H9 (cell line): ENCODE data around the gene RPS19BP1. TPM values are rescaled to one million over a fixed set of nuclear protein-coding genes. Genes with fewer than 3 reads are reported as not detected.

Experiments used
- DNase-seq: peaks from one replicate; pipeline ENCODE4 v3.0.0-alpha.2; 2017
- H2AFZ ChIP-seq: one replicate; pipeline ENCODE4 v1.6.1; 2013; ENCODE audit warnings: mild to moderate bottlenecking, low read length, control low read depth, moderate library complexity
- H2AK5ac ChIP-seq: 2 replicates; pipeline ENCODE4 v1.6.1; 2013; ENCODE audit warnings: low read length, control low read depth, mixed read lengths; ENCODE audit not compliant: insufficient read length
- H2BK120ac ChIP-seq: one replicate; pipeline ENCODE4 v1.6.1; 2013; ENCODE audit warnings: low read depth, mild to moderate bottlenecking, low read length, control low read depth, inconsistent platforms; ENCODE audit not compliant: poor library complexity, severe bottlenecking
- H2BK12ac ChIP-seq: 2 replicates; pipeline ENCODE4 v1.6.1; 2013; ENCODE audit warnings: low read length, control low read depth, mixed read lengths, low read depth; ENCODE audit not compliant: insufficient read length
- H2BK15ac ChIP-seq: 2 replicates; pipeline ENCODE4 v1.6.1; 2013; ENCODE audit warnings: low read depth, low read length, control low read depth
- H2BK20ac ChIP-seq: one replicate; pipeline ENCODE4 v1.6.1; 2013; ENCODE audit warnings: low read depth, mild to moderate bottlenecking, low read length, control low read depth, inconsistent platforms; ENCODE audit not compliant: poor library complexity, severe bottlenecking
- H2BK5ac ChIP-seq: 2 replicates; pipeline ENCODE4 v1.6.1; 2013; ENCODE audit warnings: low read length, control low read depth, mixed read lengths; ENCODE audit not compliant: insufficient read length
- H3K14ac ChIP-seq: 2 replicates; pipeline ENCODE4 v1.6.1; 2013; ENCODE audit warnings: low read length, control low read depth; ENCODE audit not compliant: insufficient read depth
- H3K18ac ChIP-seq: 2 replicates; pipeline ENCODE4 v1.6.1; 2013; ENCODE audit warnings: low read depth, mild to moderate bottlenecking, mixed read lengths, low read length, control low read depth; ENCODE audit not compliant: insufficient read length
- H3K23ac ChIP-seq: 2 replicates; pipeline ENCODE4 v1.6.1; 2013; ENCODE audit warnings: low read length, control low read depth, mixed read lengths, low read depth; ENCODE audit not compliant: insufficient read length
- H3K23me2 ChIP-seq: 2 replicates; pipeline ENCODE4 v1.6.1; 2013; ENCODE audit warnings: low read depth, mild to moderate bottlenecking, mixed read lengths, low read length, control low read depth; ENCODE audit not compliant: insufficient read length, poor library complexity, severe bottlenecking
- H3K27ac ChIP-seq: 2 replicates; pipeline ENCODE4 v1.5.1; 2013; ENCODE audit warnings: low read length, control low read depth, mixed read lengths, low read depth; ENCODE audit not compliant: insufficient read length
- H3K27me3 ChIP-seq: 2 replicates; pipeline ENCODE4 v1.6.1; 2013; ENCODE audit warnings: low read length, control low read depth, inconsistent platforms; ENCODE audit not compliant: insufficient read depth
- H3K4ac ChIP-seq: 2 replicates; pipeline ENCODE4 v1.6.1; 2013; ENCODE audit warnings: low read depth, mild to moderate bottlenecking, control low read depth, inconsistent platforms, low read length, moderate library complexity
- H3K4me1 ChIP-seq: 2 replicates; pipeline ENCODE4 v1.6.1; 2013; ENCODE audit warnings: low read length, control low read depth, inconsistent platforms; ENCODE audit not compliant: insufficient read depth
- H3K4me2 ChIP-seq: 2 replicates; pipeline ENCODE4 v1.6.1; 2013; ENCODE audit warnings: low read length, control low read depth, mixed read lengths; ENCODE audit not compliant: insufficient read length, insufficient read depth
- H3K56ac ChIP-seq: 2 replicates; pipeline ENCODE4 v1.6.1; 2013; ENCODE audit warnings: low read depth, mild to moderate bottlenecking, mixed read lengths, low read length, control low read depth; ENCODE audit not compliant: insufficient read length
- H3K79me1 ChIP-seq: 2 replicates; pipeline ENCODE4 v1.6.1; 2013; ENCODE audit warnings: low read depth, mild to moderate bottlenecking, moderate library complexity, low read length, control low read depth, inconsistent platforms; ENCODE audit not compliant: insufficient read depth, poor library complexity, severe bottlenecking
- H3K79me2 ChIP-seq: 2 replicates; pipeline ENCODE4 v1.6.1; 2013; ENCODE audit warnings: low read length, control low read depth, inconsistent platforms; ENCODE audit not compliant: insufficient read depth
- H3K9ac ChIP-seq: 2 replicates; pipeline ENCODE4 v1.6.1; 2013; ENCODE audit warnings: low read length, control low read depth, mixed read lengths; ENCODE audit not compliant: insufficient read length; ENCODE audit errors: extremely low read depth
- H3K9me3 ChIP-seq: one replicate; pipeline ENCODE4 v1.6.1; 2013; ENCODE audit warnings: low read depth, low read length, inconsistent platforms; ENCODE audit not compliant: control insufficient read depth
- H3T11ph ChIP-seq: one replicate; pipeline ENCODE4 v1.6.1; 2013; ENCODE audit warnings: mild to moderate bottlenecking, low read length, control low read depth, inconsistent platforms
- H4K20me1 ChIP-seq: one replicate; pipeline ENCODE4 v1.6.1; 2013; ENCODE audit not compliant: control insufficient read depth, insufficient read length, insufficient read depth
- H4K5ac ChIP-seq: 2 replicates; pipeline ENCODE4 v1.6.1; 2013; ENCODE audit warnings: low read depth, mild to moderate bottlenecking, mixed read lengths, low read length, control low read depth; ENCODE audit not compliant: insufficient read length
- H4K8ac ChIP-seq: replicated peaks from 2 replicates; pipeline ENCODE4 v1.6.1; 2013; ENCODE audit warnings: low read length, control low read depth, mixed read lengths, low read depth; ENCODE audit not compliant: insufficient read length
- H4K91ac ChIP-seq: 2 replicates; pipeline ENCODE4 v1.6.1; 2013; ENCODE audit warnings: low read depth, mild to moderate bottlenecking, moderate library complexity, mixed read lengths, low read length, control low read depth; ENCODE audit not compliant: insufficient read length
- H3K27ac Mint-ChIP-seq, 3 experiments: 2 replicates in 2 of 3; 3 replicates in 1 of 3; pipeline ENCODE4 v1.8.0; 2020 to 2021; ENCODE audit warnings: mixed read lengths in 3 of 3, mild to moderate bottlenecking in 1 of 3, moderate library complexity in 1 of 3
- H3K27me3 Mint-ChIP-seq: 2 replicates; pipeline ENCODE4 v1.8.0; 2021; ENCODE audit warnings: low read depth, mild to moderate bottlenecking, moderate library complexity, mixed read lengths
- H3K36me3 Mint-ChIP-seq, 3 experiments: 2 replicates in 2 of 3; 3 replicates in 1 of 3; pipeline ENCODE4 v1.8.0; 2020 to 2021; ENCODE audit warnings: low read depth in 3 of 3, mixed read lengths in 3 of 3; ENCODE audit not compliant: insufficient read depth in 1 of 3
- H3K4me1 Mint-ChIP-seq, 2 experiments: 2 replicates each; pipeline ENCODE4 v1.8.0; 2020; ENCODE audit warnings: mixed read lengths in 2 of 2
- H3K4me3 Mint-ChIP-seq, 2 experiments: 2 replicates in 1 of 2; 3 replicates in 1 of 2; pipeline ENCODE4 v1.8.0; 2020 to 2021; ENCODE audit warnings: mild to moderate bottlenecking in 2 of 2, mixed read lengths in 2 of 2, moderate library complexity in 1 of 2
- H3K9me3 Mint-ChIP-seq, 2 experiments: 2 replicates in 1 of 2; 3 replicates in 1 of 2; pipeline ENCODE4 v1.8.0; 2020; ENCODE audit warnings: mild to moderate bottlenecking in 2 of 2, mixed read lengths in 2 of 2, moderate library complexity in 1 of 2
- CTCF ChIP-seq: fragments of 200-600 bp; sonication (generic); conservative IDR thresholded peaks from 3 replicates; pipeline ENCODE4 v1.8.0; 2021; ENCODE audit warnings: antibody characterized with exemption, mild to moderate bottlenecking
- WGBS: extraction: QIAGEN DNeasy Blood & Tissue Kit; methylation state at CpG from one replicate; pipeline ENCODE4 v1.1.7; 2013; ENCODE audit warnings: missing lambda C conversion rate, low lambda C conversion rate, mixed read lengths; ENCODE audit not compliant: insufficient read length; ENCODE audit errors: extremely low coverage; 5-methylcytosine and 5-hydroxymethylcytosine counted together
- total RNA-seq: library from RNA; stranded (reverse); gene quantifications from 2 replicates; pipeline ENCODE4 v1.2.1, GENCODE V29; 2021

RPS19BP1 gene
- total RNA-seq, 1 experiment from 2014 or later = 65.0 TPM

GRCh38 chr22:39511226-39511625 lies 21.3 kb downstream of the RPS19BP1 start:
- H2BK5ac ChIP-seq = no peak overlapping the region
- no peak overlapping the region for H3K23ac ChIP-seq
- Mint-ChIP-seq H3K4me1 (peaks cover 4 to 5% of the 10 kb centered on the region in 2 experiments; a peak in 3 of 4 replicates), H3K27me3 (peaks cover 100% of the 10 kb centered on the region), H3K9me3 (no peaks in the 10 kb centered on the region; a peak in 2 of 5 replicates), H3K36me3 (peaks cover 76 to 96% (median 82%) of the 10 kb centered on the region in 3 experiments), H3K27ac (no peak overlapping the region), H3K4me3 (no peak overlapping the region; a peak in 1 of 5 replicates)
- H4K20me1 ChIP-seq = peaks cover 3% of the 10 kb centered on the region
- H2BK15ac ChIP-seq = no peak overlapping the region
- H2AFZ ChIP-seq = no peak overlapping the region
- no peak overlapping the region for H3K56ac ChIP-seq
- H3K4me2 ChIP-seq = no peak overlapping the region
- H4K91ac ChIP-seq = no peak overlapping the region
- no peak overlapping the region for H2AK5ac ChIP-seq
- H3K9me3 ChIP-seq = no peaks in the 10 kb centered on the region
- H3K23me2 ChIP-seq = no peaks in the 10 kb centered on the region
- H3K27me3 ChIP-seq = peaks cover 40% of the 10 kb centered on the region; the same call in 1 of the 2 replicates
- 100% methylated on average over 3 of the region's 13 CpGs for WGBS
- H3T11ph ChIP-seq = no peak overlapping the region
- no peak overlapping the region for H3K4ac ChIP-seq
- no peaks in the 10 kb centered on the region for H3K4me1 ChIP-seq
- H2BK120ac ChIP-seq = no peak overlapping the region
- H4K8ac ChIP-seq = no peak overlapping the region
- H3K79me2 ChIP-seq = no peaks in the 10 kb centered on the region
- H3K27ac ChIP-seq = no peak overlapping the region
- H2BK20ac ChIP-seq = no peak overlapping the region
- no peak overlapping the region for H3K9ac ChIP-seq
- no peak overlapping the region for H2BK12ac ChIP-seq
- no peak overlapping the region for H3K18ac ChIP-seq
- H3K14ac ChIP-seq = no peak overlapping the region
- DNase-seq = no peak
- H4K5ac ChIP-seq = no peak overlapping the region
- no peaks in the 10 kb centered on the region for H3K79me1 ChIP-seq
- TF ChIP-seq CTCF = no peak
